CD4-positive, alpha-beta T cell treated with Interleukin-2 at 100 ng/mL for 4 hours (primary cell): ENCODE data around the gene COL1A1.

ENCODE experiments used
- DNase-seq: peaks from one replicate; pipeline ENCODE4 v3.0.0-alpha.2; 2020; ENCODE audit warnings: low spot score

Gene COL1A1

DNA sequence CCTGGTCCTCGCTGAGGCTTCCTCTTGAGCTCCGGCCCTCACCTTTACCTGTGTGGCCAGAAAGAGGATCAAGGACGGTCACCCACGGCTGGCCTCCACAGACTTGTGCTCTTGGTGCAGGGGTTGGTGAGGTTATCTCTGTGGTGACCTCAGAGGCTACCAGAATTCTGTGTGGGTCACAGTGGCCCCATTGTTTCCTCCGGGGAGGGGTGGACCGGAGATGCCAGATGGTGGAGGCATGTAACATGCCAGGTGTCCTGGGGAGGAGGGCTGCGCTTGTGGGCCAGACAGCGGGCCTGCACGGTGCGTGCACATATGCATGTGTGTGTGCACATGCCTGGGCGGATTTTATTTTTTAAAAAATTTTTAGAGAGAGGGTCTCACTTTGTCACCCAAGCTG, 29.3 kb downstream of the COL1A1 start:
- no peak for DNase-seq

DNA sequence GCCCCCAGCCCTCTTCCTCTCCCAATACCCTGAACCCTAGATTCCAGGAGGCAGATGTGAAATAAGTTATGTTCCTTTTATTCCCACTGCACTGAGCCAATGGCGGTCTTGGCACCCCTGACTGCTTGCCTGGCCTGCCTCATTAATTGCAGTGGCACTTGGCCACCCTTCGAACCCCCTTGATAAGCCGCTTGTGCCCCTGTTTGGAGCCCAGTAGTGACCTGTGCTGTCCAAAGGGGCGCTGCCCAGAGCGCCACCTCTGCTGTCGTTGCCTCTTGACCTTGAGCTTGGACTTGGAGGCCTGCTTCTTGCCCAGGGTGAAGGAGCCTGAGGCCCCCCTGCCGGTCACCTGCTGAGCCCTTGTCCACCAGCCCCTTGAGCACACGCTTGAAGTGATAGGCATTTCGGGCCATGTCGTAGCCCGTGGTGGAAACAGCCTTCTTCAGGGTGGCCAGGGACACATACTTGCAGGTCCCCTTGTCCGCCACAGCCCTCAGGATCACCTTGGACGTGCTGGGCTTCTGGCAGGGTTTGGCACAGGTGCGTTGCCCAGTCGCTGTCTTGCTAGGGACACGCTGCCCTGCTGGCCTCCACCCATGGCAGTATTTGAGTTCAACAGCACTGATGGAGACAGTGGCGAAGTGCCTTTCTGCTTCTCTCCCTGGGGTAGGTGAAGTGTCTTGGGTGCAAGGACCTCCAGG, 29.9 kb downstream of the COL1A1 start:
- no peak for DNase-seq

DNA sequence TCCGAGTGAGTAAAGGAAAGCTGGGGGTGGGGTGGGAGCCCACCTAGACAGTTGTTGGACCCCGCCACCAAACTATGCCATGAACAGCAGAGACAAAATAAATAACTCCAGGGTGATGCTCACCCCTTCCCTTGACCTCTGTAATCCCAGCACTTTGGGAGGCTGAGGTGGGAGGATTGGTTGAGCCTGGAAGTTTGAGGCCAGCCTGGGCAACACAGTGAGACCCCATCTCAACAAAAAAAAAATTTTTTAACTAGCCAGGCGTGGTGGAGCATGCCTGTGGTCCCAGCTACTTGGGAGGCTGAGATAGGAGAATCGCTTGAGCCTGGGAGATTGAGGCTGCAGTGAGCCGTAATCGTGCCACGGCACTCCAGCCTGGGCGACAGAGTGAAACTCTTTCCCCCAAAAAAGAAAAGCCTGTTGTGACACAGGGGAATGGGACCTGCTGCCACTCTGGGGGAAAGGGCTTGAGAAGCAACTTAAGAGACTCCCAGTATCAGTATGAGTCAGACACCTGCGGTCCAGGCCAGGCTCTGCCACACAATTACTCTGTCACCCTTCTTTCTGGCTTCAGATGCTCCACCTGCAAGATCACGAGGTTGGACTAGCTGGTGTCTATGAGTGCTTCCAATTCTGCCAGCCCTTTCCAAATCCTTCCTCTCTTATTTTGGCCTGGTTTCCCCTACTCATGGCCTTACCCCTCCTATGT, 30.6 kb downstream of the COL1A1 start:
- DNase-seq = peak; percentile 29

DNA sequence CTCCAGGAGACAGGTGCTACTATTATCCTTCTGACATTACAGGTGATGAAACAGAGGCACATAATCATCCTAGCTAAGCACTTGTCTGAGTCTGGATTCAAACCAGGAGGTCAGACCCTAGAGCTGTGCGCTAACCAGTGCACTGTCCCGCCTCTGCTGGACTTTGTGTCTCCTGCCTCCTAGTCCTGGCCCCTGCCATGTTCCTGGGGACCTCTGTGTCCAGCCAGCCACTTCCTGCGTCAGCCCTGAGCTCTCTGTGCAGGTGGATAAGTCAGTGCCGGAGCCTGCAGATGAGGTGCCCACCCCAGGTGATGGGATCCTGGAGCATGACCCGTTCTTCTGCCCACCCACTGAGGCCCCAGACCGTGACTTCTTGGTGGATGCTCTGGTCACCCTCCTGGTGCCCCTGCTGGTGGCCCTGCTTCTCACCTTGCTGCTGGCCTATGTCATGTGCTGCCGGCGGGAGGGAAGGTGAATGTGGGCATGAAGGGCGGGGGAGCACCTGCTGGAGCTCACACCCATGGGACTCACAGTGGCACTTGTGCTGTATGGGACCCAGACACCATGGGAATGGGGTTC, 31.5 kb downstream of the COL1A1 start:
- no peak for DNase-seq

DNA sequence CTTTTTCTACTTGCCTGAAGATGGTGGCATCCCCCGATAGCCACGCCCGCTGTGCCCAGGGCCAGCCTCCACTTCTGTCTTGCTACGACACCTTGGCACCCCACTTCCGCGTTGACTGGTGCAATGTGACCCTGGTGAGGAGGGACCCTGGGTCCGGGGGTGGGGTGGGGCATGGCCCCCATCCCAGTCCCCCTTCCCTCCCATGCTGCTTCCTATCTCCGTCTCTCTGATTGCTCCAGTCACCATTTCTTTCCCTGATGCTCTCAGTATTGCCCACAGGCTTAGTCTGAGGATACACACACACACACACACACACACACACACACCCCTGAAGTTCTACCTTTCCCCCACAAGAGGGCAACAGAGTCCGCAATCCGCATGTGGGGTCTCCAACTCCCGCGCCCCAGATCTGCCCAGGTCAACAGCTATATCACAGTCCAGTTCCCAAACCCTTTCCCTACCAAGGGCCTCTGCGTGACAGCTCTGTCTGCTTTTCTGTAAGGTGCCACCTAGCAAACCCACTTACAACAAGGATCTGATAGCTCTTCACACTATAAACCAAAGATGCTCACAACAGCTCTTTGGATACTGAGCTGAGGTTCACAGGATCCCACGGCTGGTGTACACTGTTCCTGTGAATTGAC, 32.2 kb downstream of the COL1A1 start:
- DNase-seq = peak; percentile 67

DNA sequence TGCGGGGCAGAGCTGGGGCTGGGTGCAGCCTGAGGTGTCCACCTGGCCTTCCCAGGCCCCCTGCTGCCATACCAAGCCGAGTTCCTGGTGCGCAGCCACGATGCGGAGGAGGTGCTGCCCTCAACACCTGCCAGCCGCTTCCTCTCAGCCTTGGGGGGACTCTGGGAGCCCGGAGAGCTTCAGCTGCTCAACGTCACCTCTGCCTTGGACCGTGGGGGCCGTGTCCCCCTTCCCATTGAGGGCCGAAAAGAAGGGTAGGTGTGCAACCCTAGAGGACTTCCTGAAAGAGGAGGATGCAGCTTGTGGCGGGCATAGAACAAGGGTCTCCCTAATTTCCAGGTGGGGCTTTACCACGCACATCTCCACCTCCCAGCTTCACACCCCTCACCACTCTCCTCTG, 33.1 kb downstream of the COL1A1 start:
- no peak for DNase-seq

DNA sequence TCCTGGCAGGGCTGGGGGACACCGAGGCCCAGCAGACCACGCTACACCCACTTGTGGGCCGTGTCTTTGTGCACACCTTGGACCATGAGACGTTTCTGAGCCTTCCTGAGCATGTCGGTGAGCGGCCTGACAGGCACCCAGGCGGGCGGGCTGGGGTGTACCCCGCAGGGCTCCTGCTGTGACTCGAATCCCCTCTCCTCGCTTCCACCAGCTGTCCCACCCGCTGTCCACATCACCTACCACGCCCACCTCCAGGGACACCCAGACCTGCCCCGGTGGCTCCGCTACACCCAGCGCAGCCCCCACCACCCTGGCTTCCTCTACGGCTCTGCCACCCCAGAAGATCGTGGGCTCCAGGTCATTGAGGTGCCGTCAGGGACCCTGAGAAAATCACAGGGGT, 34.1 kb downstream of the COL1A1 start:
- no peak for DNase-seq

DNA sequence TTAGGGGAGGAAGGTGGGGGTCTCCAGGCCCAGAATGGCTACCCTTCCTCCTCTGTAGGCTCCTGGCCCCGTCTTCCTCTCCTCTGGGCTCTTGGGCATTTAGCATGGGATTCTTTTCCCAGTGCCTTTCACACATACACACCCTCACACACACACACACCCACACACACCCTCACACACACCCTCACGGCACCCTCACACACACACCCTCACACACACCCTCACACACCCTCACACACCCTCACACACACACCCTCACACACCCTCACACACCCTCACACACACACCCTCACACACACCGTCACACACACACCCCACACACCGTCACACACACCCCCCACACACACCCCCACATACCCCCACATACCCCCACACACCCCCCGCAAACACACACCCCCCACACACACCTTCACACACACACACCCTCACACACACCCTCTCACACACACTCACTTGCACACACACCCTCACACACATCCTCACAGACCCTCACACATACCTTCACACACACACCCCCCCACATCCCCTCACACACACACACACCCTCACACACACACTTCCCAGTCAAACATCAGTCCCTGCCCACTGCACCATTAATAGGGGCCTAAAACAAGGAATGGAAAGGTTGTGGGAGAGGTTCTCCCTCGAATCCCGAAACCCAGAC, 34.8 kb downstream of the COL1A1 start:
- no peak for DNase-seq

DNA sequence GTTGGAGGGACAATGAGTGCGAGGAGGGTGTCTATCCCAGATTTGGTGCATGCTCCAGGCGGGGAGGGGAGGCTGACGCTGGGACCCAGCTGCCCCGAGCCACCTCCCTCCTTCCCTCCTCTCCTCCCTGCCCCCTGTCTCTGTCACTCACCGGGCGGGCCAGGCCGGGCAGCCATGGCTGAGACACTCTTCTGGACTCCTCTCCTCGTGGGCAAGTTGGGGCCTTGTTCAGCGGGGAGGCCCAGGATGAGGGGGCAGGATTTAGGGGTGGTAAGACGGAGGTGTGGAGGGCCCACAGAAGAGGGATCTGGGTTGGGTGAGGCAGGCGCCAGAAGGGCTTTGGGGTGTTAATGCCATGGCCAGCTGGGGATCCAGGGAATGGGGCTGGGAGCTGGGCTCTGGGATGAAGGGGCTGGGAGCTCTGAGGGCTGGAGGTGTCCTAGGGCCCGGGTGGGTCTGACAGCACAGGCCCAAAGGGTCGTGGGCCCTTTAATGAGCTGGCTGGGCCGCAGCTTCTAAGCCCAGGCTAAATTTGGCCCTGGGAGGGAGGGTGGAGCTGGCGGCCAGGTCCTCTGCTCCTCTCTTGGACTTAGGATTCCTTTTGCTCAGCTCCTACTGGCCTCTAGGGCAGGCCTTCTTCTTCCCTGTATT, 35.4 kb downstream of the COL1A1 start, which contains the start of gene SGCA:
TSS of gene SGCA (plus strand) at position 139 of the 651 bp plus-strand sequence. CDS start at position 175, 36 bp downstream.
- DNase-seq = no peak

DNA sequence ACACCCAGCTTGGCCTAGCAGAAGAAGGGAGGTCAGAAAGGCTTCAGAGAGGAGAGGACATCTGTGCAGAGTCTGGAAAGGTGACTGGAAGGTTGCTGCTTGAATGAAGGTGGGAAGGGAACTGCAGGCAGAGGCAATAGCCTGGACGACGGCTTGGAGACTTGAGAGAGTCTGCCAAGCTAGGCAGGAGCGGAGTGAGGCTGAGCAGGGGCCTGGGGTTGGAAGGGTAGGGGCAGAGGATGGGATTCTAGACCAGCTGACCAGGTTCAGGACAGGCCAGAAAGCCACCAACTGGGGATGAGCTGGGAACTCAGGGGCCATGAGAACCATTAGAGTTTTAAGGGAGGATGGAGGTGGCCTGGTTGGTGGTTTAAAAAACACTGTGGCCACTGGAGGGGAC, 36.0 kb downstream of the COL1A1 start:
- DNase-seq = no peak

DNA sequence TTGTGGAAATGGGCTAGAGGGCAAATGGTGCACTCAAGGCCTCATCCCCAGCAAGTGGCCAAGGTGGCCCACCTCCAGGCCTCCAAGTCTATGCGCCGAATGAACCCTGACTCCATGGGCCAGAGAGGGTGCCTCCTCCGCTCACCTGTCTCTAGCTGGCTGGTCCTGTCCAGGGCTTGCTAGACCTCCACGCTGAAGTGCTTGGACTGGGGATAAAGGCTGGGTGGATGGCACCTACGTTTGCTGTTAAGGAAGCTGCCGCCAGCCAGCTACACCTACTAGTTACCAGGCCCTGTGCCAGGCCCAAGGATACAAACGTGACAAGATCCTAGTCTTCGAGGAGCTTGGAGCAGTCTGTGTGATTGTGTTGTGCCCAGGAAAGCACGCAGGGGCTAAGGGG, 36.4 kb downstream of the COL1A1 start:
- no peak for DNase-seq

DNA sequence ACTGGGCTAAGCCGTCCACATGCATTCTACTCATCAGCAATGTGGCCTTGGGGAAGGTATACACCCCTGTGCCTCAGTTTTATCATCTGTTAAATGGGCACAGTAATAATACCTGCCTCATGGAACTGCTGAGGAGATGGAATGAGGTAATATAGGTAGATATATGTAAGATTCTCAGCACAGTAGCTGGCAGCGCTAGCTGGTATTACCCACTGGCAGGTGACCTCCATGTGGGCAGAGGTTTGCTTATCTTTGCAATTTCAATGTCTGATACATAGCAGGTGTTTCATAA, 36.8 kb downstream of the COL1A1 start:
- no peak for DNase-seq

DNA sequence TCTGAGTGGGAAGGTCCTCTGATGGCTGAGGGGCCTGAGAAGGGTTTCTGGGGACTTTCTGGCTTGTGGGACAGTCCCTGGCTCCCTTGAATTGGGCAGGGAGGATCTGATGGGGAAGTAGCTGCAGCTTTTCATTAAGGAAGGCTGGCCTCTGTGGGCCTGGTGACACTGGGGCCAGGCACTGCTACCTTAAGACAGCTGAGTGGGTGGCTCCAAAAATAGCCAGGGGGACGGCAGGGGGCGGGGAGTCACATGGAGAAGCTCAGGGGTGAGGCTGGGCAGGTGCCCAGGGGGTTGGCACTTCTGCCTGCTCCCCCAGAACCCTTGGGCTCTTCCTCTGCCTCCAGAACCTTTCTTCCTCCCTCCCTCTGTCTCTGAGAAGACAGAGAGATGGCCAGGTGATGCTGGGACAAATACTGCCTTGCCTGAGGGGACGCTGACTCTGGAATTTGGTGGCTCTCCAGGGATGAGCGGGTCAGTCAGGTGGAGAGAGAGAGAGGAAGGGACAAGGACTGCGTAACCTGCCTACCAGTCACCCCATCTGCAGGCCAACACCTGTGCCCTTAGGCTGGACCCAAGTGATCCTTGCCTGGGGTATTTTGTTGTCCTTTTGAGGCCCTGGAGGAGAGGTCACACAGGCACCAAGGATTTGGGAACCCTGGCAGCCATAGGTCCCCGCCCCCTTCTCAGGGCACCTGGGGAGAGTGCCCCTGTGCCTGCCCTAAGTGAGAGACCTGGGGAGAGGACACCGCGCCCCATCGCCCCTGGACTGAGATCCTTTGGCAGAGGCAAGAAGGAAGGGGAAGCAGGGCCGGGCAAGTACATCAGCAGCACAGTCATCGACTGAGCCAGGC, 37.4 kb downstream of the COL1A1 start:
- DNase-seq = no peak

DNA sequence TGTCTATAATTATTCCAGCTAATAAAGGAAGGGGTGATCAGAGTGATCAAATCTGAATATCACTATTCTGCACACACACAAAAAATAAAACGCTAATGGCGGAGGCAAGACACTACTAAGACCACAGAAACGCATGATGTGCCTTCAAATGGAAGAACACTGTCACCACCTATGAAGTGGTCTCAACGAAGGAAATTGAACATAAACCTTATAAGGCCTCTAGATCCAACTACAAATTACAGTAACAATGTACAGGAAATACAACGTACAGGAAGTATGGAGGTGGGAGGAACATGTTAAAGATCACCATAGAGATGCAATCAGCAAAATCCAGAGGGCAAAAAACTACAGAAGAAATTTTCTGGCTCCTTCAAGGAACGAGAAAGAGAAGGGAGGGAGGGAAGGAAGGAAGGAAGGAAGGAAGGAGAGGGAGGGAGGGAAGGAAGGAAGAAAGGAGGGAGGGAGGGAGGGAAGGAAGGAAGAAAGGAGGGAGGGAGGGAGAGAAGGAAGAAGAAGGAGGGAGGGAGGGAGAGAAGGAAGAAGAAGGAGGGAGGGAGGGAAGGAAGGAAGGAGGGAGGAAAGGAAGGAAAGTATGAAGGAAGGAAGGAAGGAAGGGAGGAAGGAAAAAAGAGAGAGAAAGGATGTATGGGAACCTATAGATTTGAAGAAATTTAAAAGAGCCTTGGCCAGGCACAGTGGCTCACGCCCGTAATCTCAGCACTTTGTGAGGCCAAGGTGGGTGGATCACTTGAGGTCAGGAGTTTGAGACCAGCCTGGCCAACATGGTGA, 38.8 kb downstream of the COL1A1 start:
- DNase-seq = no peak

DNA sequence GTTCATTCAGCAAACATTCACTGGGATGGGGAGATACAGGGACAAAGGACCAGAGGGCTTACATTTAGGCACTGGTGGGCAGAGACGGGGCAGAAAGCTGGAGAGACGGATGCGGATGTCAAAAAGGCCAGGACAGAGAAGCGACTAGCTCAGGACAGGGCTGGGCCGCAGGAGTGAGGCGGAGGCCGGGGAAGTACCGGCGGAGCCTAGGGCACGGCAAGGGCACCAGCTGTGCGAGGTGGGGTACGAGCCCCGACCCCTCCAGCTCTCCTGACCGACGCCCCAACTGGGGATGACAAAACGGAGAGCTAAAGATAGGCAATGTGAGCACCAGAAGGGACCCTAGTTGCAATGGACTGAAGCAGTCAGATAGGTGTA, 39.5 kb downstream of the COL1A1 start:
- no peak for DNase-seq

DNA sequence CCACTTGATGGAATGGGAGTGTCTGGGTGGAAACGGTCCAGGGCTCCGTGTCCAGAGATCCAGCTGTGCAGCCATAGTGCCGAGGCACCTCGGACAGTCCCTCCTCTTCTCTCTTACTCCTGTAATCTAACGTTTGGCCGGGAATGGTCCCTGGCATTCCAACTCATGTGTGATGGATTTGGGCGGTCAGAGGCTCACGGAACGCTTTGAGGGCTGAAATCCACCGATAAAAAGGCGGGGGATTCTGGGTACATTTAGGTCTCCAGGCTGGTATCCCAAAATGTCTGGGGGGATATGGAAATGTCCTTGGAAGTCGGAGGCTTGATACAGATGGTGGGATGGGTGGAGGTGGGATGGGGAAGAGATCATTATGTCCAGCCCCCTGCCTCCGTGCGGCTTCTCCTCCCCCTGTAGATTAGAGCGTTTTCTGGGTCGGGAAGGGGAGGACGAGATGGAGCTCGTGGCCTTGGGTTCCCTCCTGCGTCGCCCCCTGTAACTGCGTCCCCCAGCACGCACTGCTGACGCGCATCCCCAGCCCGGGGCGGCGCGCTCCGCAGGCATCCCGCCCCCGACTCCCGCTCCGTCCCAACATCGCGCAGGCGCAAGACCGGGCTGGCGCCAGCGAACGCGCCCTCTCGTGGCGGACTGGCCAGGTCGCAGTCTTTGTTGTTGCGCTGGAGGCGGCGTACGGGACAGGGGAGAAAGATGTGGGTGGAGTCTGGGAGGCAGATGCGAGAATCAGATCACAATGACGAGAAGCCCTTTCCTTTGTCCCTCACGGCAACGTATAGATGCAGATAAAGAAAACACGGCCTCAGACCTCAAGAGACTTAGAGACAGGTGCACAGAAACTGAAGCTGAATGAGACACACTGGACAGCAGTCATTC, 40.2 kb downstream of the COL1A1 start:
- DNase-seq = peak; percentile 95

DNA sequence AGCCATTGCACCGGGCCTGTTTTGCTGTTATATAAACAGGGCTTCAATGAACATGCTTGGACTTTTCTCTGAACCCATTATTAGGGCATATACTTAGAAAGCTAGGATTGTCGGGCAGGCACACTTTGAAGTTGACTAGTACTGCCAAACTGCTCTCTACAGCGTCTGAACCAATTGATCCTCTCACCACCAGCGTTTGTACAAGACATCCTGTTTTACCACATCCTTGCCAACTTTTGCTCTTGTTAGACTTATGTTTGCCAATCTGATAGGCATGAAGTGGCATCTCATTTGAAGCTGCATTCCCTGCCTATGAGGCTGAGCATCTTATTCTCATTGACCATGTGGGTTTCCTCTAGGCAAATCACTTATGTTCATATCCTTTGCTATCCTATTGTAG, 43.5 kb downstream of the COL1A1 start:
- DNase-seq = no peak

DNA sequence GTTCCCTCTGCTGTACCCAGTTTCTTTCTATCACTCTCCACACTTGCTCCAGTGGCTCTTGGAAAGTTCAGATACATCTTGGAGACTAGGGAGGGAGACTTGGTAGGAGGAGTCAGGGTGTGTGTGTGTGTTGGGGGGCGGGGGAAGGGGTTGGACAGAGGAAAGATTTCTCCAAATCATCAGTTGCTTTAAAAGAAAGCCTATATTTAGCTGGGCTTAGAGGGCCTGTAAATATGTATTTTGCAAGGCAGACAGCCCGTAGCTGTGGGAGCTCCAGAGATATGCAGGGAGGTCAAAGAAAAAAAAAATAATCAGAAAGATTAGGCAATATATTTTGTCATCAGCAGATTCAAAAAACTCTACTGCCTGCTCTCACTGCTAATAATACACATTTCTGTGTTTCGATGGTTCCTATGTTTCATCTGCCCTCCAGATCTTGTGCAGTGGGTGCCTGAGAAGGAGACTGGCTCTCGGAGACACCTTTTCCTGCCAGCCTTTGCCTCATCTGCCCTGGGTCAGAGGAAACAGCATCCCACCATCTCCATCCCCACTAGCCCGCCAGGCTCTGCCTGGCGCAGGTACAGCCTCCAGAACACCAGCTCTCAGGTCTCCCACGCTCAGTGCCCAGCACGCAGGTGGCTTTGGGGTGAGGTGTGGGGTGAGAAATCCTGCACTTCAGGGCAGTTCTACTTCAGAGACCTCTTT, 46.2 kb downstream of the COL1A1 start:
- no peak for DNase-seq

DNA sequence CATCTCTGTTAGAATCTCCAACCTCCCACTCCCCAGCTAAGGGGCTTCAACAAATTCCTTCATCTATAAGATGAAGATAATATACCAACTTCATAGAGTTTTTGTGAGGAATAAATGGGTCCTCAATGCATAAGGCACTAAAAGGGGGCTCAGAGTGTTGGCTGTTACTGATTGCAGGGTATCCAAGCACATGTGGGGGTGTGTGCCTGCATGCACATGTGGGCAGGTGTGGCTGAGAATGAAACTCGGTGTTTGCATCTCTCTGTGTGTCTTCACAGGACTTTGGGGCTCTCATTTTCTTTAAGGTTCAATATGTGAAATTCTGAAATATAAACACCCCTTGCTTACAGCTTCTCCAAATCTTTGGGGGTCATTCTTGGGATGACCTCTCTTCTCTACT, 46.8 kb downstream of the COL1A1 start:
- no peak for DNase-seq
